Esophagus (tissue), 2 donors: ENCODE measurements around the gene BPI. TPM values are rescaled to one million over a fixed set of nuclear protein-coding genes. Genes with fewer than 3 reads are reported as not detected.
"Not testable (repeated sequence)": the region's sequence is repeated elsewhere in the genome, so short reads cannot be mapped to it uniquely, and the experiment has no call there.

ENCODE experiments used
- H3K27ac ChIP-seq, 2 donors: one replicate each; pipeline ENCODE4 v1.5.1; 2013; ENCODE audit warnings: low read depth in 2 of 2, mild to moderate bottlenecking in 2 of 2, inconsistent platforms in 1 of 2, low read length in 1 of 2, moderate library complexity in 1 of 2
- H3K27me3 ChIP-seq, 2 donors: one replicate each; pipeline ENCODE4 v1.6.1; 2013; ENCODE audit warnings: low read length in 2 of 2, control low read depth in 1 of 2, mild to moderate bottlenecking in 1 of 2; ENCODE audit not compliant: insufficient read depth in 2 of 2, control insufficient read depth in 1 of 2
- H3K36me3 ChIP-seq, 2 donors: one replicate each; pipeline ENCODE4 v1.6.1; 2013; ENCODE audit warnings: low read length in 1 of 2; ENCODE audit not compliant: control insufficient read depth in 2 of 2, insufficient read depth in 2 of 2
- H3K4me1 ChIP-seq, 2 donors: one replicate each; pipeline ENCODE4 v1.6.1; 2013; ENCODE audit warnings: low read length in 1 of 2; ENCODE audit not compliant: control insufficient read depth in 2 of 2, insufficient read depth in 2 of 2
- H3K4me3 ChIP-seq, 2 donors: one replicate each; pipeline ENCODE4 v1.5.1; 2013; ENCODE audit warnings: low read length in 2 of 2, mild to moderate bottlenecking in 2 of 2, low read depth in 1 of 2, moderate library complexity in 1 of 2
- H3K9me3 ChIP-seq, 2 donors: one replicate each; pipeline ENCODE4 v1.6.1; 2013; ENCODE audit warnings: mild to moderate bottlenecking in 2 of 2, low read depth in 1 of 2, low read length in 1 of 2, moderate library complexity in 1 of 2; ENCODE audit not compliant: control insufficient read depth in 2 of 2, insufficient read depth in 1 of 2
- WGBS, 2 donors: extraction: QIAGEN DNeasy Blood & Tissue Kit; methylation state at CpG; one replicate each; pipeline ENCODE4 v1.1.7; 2013; 5-methylcytosine and 5-hydroxymethylcytosine counted together
- polyA plus RNA-seq, 2 donors: library from polyadenylated mRNA; stranded (reverse); fragments of 200-250 nt; gene quantifications; one replicate each; pipeline ENCODE4 v1.2.3, GENCODE V29; 2013
- donor health status: healthy with polysubstance abuse.
- donor health status: Bipolar disorder and iron deficiency.

Gene BPI
- polyA plus RNA-seq, 2 donors = 0.02 TPM; not detected in 1

DNA sequence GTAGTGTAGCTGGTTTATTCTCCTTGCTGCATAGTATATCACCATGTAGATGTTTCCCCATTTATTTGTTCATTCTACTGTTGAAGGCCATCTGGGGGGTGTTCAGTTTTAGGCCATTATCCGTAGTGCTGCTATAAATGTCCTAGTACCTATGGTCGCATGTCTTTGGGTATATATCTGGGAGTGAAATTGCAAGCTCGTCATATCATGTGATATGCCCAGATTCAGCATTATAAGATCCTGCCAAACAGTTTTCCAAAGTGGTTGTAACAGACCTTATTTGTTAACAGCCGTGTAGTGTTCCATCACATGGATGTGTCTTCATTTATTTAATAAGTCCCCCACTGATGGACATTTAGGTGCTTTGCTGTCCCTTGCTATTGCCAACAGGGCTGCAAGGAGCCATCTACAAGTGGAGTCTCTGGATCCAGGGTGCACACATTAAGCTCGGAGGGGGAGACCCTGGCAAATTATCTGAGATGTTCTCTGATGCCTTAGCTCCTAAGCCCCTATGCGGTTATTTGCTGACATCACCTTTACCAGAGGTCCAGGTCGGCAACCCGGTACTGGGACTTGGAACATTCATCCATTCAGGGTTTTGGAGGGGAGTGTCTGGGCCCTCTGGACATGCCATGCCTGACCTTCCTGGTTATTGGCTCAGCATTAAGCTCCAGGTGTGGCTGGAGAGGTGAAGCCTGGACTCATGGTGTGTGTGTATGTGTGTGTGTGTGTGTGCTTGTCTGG, 59.2 kb downstream of the BPI start:
- H3K4me3 ChIP-seq = no peak overlapping the region
- no peaks in the 10 kb centered on the region for H3K27me3 ChIP-seq
- WGBS, 2 donors = 89 to 92% methylated on average over 8 of the region's 8 CpGs

DNA sequence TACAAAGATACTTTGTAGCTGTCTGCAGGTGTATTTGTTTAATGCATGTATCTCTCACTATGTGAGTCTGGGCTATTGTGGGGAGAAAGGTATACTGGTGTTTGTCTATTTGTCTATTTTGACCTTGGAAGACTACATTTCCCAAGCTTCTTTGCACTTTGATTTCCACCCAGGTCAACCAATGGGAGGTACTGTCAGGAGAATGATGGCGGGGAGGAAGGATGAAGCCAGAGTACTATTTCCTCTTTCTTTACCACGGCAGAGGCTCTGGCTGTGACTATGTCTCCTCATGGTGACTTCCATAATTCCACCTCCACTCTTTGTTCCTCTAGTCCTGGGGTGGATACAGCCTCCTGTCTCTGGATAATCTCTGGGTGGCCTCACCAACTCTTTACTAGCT, 65.4 kb downstream of the BPI start:
- WGBS, 2 donors = 41 to 52% methylated on average over 2 of the region's 2 CpGs
- no peaks in the 10 kb centered on the region for H3K36me3 ChIP-seq
- H3K4me1 ChIP-seq = no peaks in the 10 kb centered on the region
- no peak overlapping the region for H3K27ac ChIP-seq
- H3K4me3 ChIP-seq = no peak overlapping the region
- H3K9me3 ChIP-seq = no peaks in the 10 kb centered on the region
- H3K27me3 ChIP-seq = no peaks in the 10 kb centered on the region

More for the DNA sequence above, 59.2 kb downstream of the BPI start:
- no peak overlapping the region for H3K27ac ChIP-seq
- H3K4me1 ChIP-seq = no peaks in the 10 kb centered on the region
- H3K36me3 ChIP-seq = no peaks in the 10 kb centered on the region
- H3K9me3 ChIP-seq = no peaks in the 10 kb centered on the region

DNA sequence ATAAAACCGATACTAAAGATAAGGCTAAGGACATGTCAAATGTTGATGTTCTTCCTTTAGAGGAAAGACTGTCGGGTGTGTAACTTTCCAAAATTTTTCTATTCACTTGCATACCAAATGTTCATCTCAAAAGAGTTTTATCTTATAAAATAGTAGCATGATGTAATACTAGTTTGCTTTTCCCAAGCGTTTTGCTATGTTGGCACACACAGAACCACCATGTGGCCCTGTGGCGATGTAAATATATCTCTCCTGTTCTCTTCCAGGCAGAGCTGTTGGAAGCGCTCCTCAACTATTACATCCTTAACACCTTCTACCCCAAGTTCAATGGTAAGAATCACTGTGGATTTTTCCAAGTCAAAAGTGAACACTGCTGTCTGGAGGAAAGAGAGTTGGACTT, 68.8 kb downstream of the BPI start:
- no peak overlapping the region for H3K4me3 ChIP-seq
- no peaks in the 10 kb centered on the region for H3K36me3 ChIP-seq
- WGBS, 2 donors = 71 to 73% methylated on average over 5 of the region's 5 CpGs
- no peaks in the 10 kb centered on the region for H3K4me1 ChIP-seq
- no peaks in the 10 kb centered on the region for H3K9me3 ChIP-seq
- H3K27me3 ChIP-seq = no peaks in the 10 kb centered on the region
- no peak overlapping the region for H3K27ac ChIP-seq

DNA sequence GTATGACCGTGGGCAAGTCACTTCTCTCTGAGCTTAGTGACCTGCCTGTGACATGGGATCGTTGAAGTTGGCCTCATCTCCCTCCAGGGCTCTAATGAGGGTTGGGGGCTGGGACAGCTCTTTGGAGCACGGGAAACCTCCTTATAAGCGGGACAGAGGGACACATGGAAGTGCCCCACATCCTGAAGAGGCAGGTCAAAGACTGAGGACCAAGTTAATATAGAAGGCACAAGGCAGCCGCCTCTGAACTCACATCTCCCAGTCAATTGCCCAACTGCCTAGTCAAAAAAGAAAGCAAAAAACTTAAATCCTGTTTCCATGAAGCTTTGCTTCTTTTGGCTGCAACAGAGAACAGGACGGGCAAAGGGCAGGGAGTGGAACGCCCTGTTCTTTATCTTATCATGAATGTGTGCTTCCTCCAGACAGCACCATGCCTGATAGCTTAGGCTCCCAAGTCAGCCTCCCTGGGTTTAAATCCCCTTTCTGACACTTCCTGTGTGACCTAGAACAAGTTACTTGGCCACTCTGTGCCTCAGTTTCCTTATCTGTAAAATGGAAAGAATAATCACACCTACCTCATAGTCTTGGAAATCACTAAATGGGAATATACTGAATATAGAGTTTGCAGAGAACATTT, 69.4 kb downstream of the BPI start:
- Histone ChIP-seq H3K36me3 (no peaks in the 10 kb centered on the region), H3K27me3 (no peaks in the 10 kb centered on the region), H3K4me3 (no peak overlapping the region), H3K4me1 (no peaks in the 10 kb centered on the region), H3K27ac (no peak overlapping the region), H3K9me3 (no peaks in the 10 kb centered on the region)
- 41 to 55% methylated on average over 7 of the region's 7 CpGs for WGBS, 2 donors

DNA sequence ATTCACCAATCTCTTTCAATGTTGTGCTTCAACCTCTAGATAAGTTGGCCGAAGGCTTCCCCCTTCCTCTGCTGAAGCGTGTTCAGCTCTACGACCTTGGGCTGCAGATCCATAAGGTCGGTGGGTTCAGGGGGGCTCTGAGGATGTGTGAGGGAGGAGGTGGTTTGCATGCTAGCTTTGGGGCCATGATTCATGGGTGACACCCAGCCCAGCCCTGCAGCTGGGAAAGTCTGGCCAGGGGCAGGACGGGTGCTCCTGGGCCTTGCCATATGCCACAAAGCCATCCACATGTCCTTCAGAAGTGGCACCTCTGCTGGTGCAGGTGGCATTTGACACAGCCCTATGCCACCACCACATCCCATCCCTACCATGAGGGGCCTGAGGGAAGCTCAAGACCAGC, 69.9 kb downstream of the BPI start:
- WGBS, 2 donors = 76 to 87% methylated on average over 5 of the region's 5 CpGs
- H3K4me3 ChIP-seq = no peak overlapping the region
- no peaks in the 10 kb centered on the region for H3K4me1 ChIP-seq

DNA sequence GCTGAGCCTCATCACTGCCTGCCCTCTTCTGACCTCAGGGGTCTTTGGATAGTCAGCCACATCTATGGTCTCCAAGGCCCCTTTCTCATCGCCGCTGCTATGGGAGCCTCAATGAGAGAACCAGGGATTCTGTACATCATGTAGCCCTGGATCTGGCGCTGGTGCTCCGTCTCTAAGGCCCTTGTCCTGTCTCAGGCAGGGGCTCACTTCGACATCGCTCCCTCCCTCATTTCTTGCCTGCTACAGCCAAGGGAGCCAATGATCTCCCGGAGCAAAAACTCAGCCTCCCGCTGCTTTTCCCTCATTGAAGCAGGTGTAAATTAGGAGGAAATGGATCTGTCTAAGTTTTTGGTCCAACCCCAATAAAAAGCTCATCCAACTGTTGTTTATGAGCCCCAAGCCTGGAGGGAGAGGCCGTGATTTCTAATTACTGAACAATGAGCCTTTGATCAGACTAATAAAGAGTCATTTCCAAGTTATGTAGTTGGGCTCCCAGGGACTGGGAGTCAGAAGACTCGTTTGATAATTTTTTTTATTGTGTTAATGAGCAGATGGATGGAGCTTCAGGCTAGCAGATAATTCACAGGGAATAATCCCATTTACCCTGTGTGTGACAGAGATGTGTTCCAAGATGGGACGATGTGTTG, 73.2 kb downstream of the BPI start:
- Histone ChIP-seq H3K9me3 (no peaks in the 10 kb centered on the region), H3K4me3 (no peak overlapping the region), H3K27ac (no peak overlapping the region), H3K4me1 (no peaks in the 10 kb centered on the region), H3K36me3 (no peaks in the 10 kb centered on the region), H3K27me3 (no peaks in the 10 kb centered on the region)
- 76 to 78% methylated on average over 11 of the region's 11 CpGs for WGBS, 2 donors

More for the DNA sequence above, 69.9 kb downstream of the BPI start:
- Histone ChIP-seq H3K9me3 (no peaks in the 10 kb centered on the region), H3K27ac (no peak overlapping the region), H3K36me3 (no peaks in the 10 kb centered on the region), H3K27me3 (no peaks in the 10 kb centered on the region)

DNA sequence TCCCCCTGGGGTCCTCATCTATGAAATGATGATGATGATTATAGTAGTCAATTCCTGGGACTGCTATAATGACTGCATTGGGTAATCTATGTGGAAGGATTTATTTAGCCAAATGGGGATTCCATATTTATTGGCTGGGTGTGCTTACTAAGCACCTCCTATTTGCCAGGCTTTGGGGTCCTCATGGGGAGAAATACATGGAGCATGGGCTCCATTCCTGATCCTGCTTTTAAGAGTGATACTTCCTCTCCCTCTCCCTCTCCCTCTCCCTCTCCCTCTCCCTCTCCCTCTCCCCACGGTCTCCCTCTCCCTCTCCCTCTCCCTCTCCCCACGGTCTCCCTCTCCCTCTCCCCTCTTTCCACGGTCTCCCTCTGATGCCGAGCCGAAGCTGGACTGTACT, 73.9 kb downstream of the BPI start:
- WGBS, 2 donors = no CpG with 5 or more reads among the region's 5 CpGs
- not testable (repeated sequence) for H3K4me1 ChIP-seq, H3K36me3 ChIP-seq

DNA sequence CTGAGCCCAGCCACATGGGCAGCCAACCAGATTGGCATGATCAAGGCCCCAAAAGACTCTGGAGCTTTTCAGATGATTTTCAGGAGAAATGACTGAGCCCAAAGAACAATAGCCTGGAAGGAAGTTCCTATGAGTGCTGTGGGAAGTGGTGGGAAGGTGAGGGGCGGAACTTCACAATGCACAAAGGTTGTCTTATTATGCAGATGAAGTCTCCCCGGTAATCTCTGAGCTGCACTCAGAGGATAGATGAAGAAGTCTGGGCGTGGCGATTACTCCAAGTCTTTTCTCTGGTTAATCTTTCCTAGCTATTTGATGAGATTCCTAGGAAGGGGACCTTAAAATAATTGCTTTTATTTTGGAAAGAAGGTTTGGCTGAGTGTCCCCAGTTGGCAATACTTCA, 79.2 kb downstream of the BPI start:
- Histone ChIP-seq H3K9me3 (no peaks in the 10 kb centered on the region), H3K4me1 (no peaks in the 10 kb centered on the region), H3K27me3 (no peaks in the 10 kb centered on the region), H3K36me3 (no peaks in the 10 kb centered on the region), H3K27ac (no peak overlapping the region), H3K4me3 (no peak overlapping the region)
- 78 to 81% methylated on average over 4 of the region's 4 CpGs for WGBS, 2 donors

More for the DNA sequence above, 73.9 kb downstream of the BPI start:
- not testable (repeated sequence) for H3K9me3 ChIP-seq, H3K27me3 ChIP-seq, H3K4me3 ChIP-seq, H3K27ac ChIP-seq

DNA sequence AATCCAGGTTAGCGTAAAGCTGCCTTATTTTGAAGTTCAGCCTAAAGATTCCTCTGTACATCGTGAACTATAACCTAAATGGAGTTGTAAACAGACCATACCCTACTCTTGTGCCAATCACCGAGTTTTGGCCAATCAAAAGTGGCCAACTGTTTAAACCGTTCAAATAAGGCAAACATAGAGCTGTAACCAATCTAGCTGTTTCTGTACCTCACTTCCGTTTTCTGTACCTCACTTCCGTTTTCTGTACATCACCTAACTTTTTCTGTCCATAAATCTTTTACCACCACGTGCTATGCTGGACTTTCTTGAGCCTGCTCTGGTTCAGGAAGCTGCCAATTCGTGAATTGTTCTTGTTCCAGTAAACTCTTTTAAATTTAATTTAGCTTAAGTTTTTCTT, 82.0 kb downstream of the BPI start:
- no peaks in the 10 kb centered on the region for H3K36me3 ChIP-seq
- no peaks in the 10 kb centered on the region for H3K4me1 ChIP-seq
- H3K27ac ChIP-seq = no peak overlapping the region
- 78% methylated on average over 8 of the region's 8 CpGs for WGBS, 2 donors
- H3K9me3 ChIP-seq = no peaks in the 10 kb centered on the region
- H3K27me3 ChIP-seq = no peaks in the 10 kb centered on the region
- H3K4me3 ChIP-seq = no peak overlapping the region
